Upper lobe of left lung (tissue), 4 donors: ENCODE data around the gene CIC.

Experiments used
- POLR2A ChIP-seq, 4 donors: fragments of 450-650 bp; IDR thresholded peaks; one replicate each; pipeline ENCODE4 v1.5.1; 2016 to 2017; ENCODE audit warnings: antibody characterized with exemption in 4 of 4, mild to moderate bottlenecking in 2 of 4
- POLR2AphosphoS5 ChIP-seq, 2 donors: sonication (generic); formaldehyde crosslinking; IDR thresholded peaks; one replicate each; pipeline ENCODE4 v1.5.1; 2017; ENCODE audit warnings: antibody characterized with exemption in 2 of 2

DNA sequence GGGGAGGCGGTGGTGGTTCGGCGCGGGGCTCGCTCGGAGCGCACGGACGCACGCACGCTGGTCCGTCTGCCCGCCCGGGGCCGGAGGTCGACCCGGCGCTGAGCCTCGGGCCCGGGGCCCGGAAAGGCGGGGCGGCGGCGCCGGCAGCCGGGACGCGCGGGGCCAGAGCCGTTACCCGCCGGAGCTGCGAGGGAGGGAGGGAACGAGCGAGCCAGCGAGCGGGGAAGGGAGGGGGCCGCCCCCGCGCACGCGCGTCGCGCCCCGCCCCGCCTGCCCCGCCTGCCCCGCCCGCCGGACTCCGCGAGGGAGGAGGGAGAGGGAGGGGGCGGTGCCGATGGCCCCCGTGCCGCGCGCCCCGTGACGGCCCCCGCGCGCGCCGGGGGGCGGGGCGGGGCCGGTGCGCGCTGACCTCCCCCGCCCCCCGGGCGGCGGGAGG is 15.0 kb downstream of the CIC start:
- TF ChIP-seq POLR2AphosphoS5 (IDR thresholded peaks at IDR 0.05) (no peak), POLR2A (IDR thresholded peaks at IDR 0.05) (peak in 3 of 4 donors; percentile 42 to 74 (median 65))
